Measurements from ENCODE around the gene ZFP69.

Gene ZFP69

GRCh38 chr1:40531381-40532061 is 54.4 kb downstream of the ZFP69 start, which contains the start of gene ZNF684 (continued):
- TF ChIP-seq ELK4 (IDR thresholded peaks at IDR 0.05; ENCODE audit: borderline replicate concordance, low read depth, low read length) (no peak), MEIS1 (CRISPR knock-in tag; IDR thresholded peaks at IDR 0.05; ENCODE audit: borderline replicate concordance) (no peak), ZNF214 (tag by site-specific recombination; IDR thresholded peaks at IDR 0.05; ENCODE audit: borderline replicate concordance) (no peak), ZNF169 (tag by site-specific recombination; IDR thresholded peaks at IDR 0.05) (no peak), ZNF175 (tag by site-specific recombination; IDR thresholded peaks at IDR 0.05) (no peak), ZNF777 (tag by site-specific recombination; IDR thresholded peaks at IDR 0.05; ENCODE audit: borderline replicate concordance) (no peak), ZNF544 (tag by site-specific recombination; IDR thresholded peaks at IDR 0.05) (no peak), ZNF785 (tag by site-specific recombination; IDR thresholded peaks at IDR 0.05) (no peak), ZNF280C (tag by site-specific recombination; IDR thresholded peaks at IDR 0.05) (no peak), PRDM10 (tag by site-specific recombination; IDR thresholded peaks at IDR 0.05) (peak; percentile 57), ZBTB10 (tag by site-specific recombination; IDR thresholded peaks at IDR 0.05) (no peak), ZNF776 (tag by site-specific recombination; IDR thresholded peaks at IDR 0.05; ENCODE audit: borderline replicate concordance) (no peak), BCL11B (tag by site-specific recombination; IDR thresholded peaks at IDR 0.05; ENCODE audit: low read depth) (no peak), ZNF580 (tag by site-specific recombination; IDR thresholded peaks at IDR 0.05) (peak; percentile 45; the same call in 1 of the 2 replicates), ZNF274 (IDR thresholded peaks at IDR 0.05; ENCODE audit: low read length) (no peak), ZNF274 (tag by site-specific recombination; IDR thresholded peaks at IDR 0.05; ENCODE audit: borderline replicate concordance) (no peak), ZBTB17 (tag by site-specific recombination; IDR thresholded peaks at IDR 0.05) (peak; percentile 94), ZNF311 (tag by site-specific recombination; IDR thresholded peaks at IDR 0.05; ENCODE audit: borderline replicate concordance) (no peak), ZNF791 (tag by site-specific recombination; IDR thresholded peaks at IDR 0.05) (no peak), ZBTB48 (tag by site-specific recombination; IDR thresholded peaks at IDR 0.05) (peak; percentile 82; the same call in 1 of the 2 replicates), ZFP69B (tag by site-specific recombination; IDR thresholded peaks at IDR 0.05) (peak; percentile 39; the same call in 1 of the 2 replicates), ZNF324 (tag by site-specific recombination; IDR thresholded peaks at IDR 0.05) (no peak), ZNF10 (tag by site-specific recombination; IDR thresholded peaks at IDR 0.05) (no peak), ZNF19 (tag by site-specific recombination; IDR thresholded peaks at IDR 0.05; ENCODE audit: low read depth) (no peak), ZXDB (tag by site-specific recombination; IDR thresholded peaks at IDR 0.05) (no peak; the same call in 1 of the 2 replicates), ZSCAN18 (tag by site-specific recombination; IDR thresholded peaks at IDR 0.05) (no peak), ZNF707 (tag by site-specific recombination; IDR thresholded peaks at IDR 0.05) (no peak), ZNF558 (tag by site-specific recombination; IDR thresholded peaks at IDR 0.05) (no peak), ZNF37A (tag by site-specific recombination; IDR thresholded peaks at IDR 0.05) (no peak), ZNF221 (tag by site-specific recombination; IDR thresholded peaks at IDR 0.05; ENCODE audit: borderline replicate concordance) (no peak)
